ENCODE results near the gene NR2F6. TPM values are rescaled to one million over a fixed set of nuclear protein-coding genes. Genes with fewer than 3 reads are reported as not detected.

NR2F6 gene
- total RNA-seq, 1 experiment from 2014 or later = 134 TPM

DNA sequence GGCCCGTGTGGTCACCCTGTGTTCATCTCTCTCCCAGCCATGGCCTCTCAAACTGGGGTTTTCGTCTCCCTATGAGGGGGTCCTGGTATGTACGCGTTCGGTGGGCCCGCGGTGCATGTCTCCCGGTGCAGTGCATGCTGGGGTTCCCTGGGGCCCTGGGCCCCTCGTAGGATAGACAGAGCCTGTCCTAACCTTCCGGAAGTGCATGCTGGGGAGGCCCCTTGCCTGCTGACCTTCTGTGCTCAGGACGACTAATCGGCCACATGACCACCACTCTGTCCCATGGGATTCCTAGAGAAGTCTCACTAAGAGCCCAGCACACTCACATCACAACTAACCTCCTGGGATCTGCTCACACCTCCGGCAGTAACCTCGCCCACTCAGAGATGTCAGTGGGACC lies 35.4 kb downstream of the NR2F6 start:
- H3K9me3 Mint-ChIP-seq = no peaks in the 10 kb centered on the region
- Histone ChIP-seq H3K23me2 (ENCODE audit: insufficient read length, low read depth, low read length, poor library complexity, severe bottlenecking) (peaks cover 5% of the 10 kb centered on the region), H3K27me3 (ENCODE audit: insufficient read depth, low read length) (no peaks in the 10 kb centered on the region), H3K4me2 (ENCODE audit: insufficient read depth, insufficient read length, low read length) (no peak overlapping the region), H3K23ac (ENCODE audit: insufficient read length, low read depth, low read length) (no peak overlapping the region), H3K4ac (ENCODE audit: low read depth, low read length) (no peak overlapping the region), H3K79me1 (ENCODE audit: insufficient read depth, low read depth, low read length, poor library complexity, severe bottlenecking) (no peaks in the 10 kb centered on the region), H3K9ac (ENCODE audit: extremely low read depth, insufficient read length, low read length) (no peak overlapping the region), H2BK5ac (ENCODE audit: insufficient read length, low read length) (no peak overlapping the region), H4K20me1 (ENCODE audit: control insufficient read depth, insufficient read depth, insufficient read length) (peaks cover 2% of the 10 kb centered on the region), H3K9me3 (ENCODE audit: control insufficient read depth, low read depth, low read length) (no peaks in the 10 kb centered on the region), H3K79me2 (ENCODE audit: insufficient read depth, low read length) (no peaks in the 10 kb centered on the region), H3K27ac (ENCODE audit: insufficient read length, low read depth, low read length) (no peak overlapping the region), H3K14ac (ENCODE audit: insufficient read depth, low read length) (no peak overlapping the region), H2BK120ac (ENCODE audit: low read depth, low read length, poor library complexity, severe bottlenecking) (no peak overlapping the region), H3T11ph (ENCODE audit: low read length) (no peak overlapping the region), H4K91ac (ENCODE audit: insufficient read length, low read depth, low read length) (no peak overlapping the region), H2BK12ac (ENCODE audit: insufficient read length, low read depth, low read length) (no peak overlapping the region), H3K56ac (ENCODE audit: insufficient read length, low read depth, low read length) (no peak overlapping the region), H4K5ac (ENCODE audit: insufficient read length, low read depth, low read length) (no peak overlapping the region), H3K4me1 (ENCODE audit: insufficient read depth, low read length) (no peaks in the 10 kb centered on the region; the same call in 1 of the 2 replicates), H2BK20ac (ENCODE audit: low read depth, low read length, poor library complexity, severe bottlenecking) (no peak overlapping the region), H2BK15ac (ENCODE audit: low read depth, low read length) (no peak overlapping the region), H4K8ac (replicated peaks; ENCODE audit: insufficient read length, low read depth, low read length) (no peak overlapping the region), H3K18ac (ENCODE audit: insufficient read length, low read depth, low read length) (no peak overlapping the region), H2AFZ (ENCODE audit: low read length) (no peak overlapping the region), H2AK5ac (ENCODE audit: insufficient read length, low read length) (no peak overlapping the region)
- H3K36me3 Mint-ChIP-seq (ENCODE audit: insufficient read depth in 1 of 3, low read depth in 3 of 3) = peaks cover 9 to 45% (median 29%) of the 10 kb centered on the region in 3 experiments; a peak in 6 of 7 replicates
- WGBS (ENCODE audit: extremely low coverage, insufficient read length, low lambda C conversion rate) = no CpG with 5 or more reads among the region's 14 CpGs
- H3K27ac Mint-ChIP-seq = no peak overlapping the region
- DNase-seq = no peak
- TF ChIP-seq, protein P1, sequence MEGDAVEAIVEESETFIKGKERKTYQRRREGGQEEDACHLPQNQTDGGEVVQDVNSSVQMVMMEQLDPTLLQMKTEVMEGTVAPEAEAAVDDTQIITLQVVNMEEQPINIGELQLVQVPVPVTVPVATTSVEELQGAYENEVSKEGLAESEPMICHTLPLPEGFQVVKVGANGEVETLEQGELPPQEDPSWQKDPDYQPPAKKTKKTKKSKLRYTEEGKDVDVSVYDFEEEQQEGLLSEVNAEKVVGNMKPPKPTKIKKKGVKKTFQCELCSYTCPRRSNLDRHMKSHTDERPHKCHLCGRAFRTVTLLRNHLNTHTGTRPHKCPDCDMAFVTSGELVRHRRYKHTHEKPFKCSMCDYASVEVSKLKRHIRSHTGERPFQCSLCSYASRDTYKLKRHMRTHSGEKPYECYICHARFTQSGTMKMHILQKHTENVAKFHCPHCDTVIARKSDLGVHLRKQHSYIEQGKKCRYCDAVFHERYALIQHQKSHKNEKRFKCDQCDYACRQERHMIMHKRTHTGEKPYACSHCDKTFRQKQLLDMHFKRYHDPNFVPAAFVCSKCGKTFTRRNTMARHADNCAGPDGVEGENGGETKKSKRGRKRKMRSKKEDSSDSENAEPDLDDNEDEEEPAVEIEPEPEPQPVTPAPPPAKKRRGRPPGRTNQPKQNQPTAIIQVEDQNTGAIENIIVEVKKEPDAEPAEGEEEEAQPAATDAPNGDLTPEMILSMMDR (conservative IDR thresholded peaks at IDR 0.05) = no peak
- peaks cover 12 to 20% of the 10 kb centered on the region in 2 experiments for H3K4me1 Mint-ChIP-seq
- H3K4me3 Mint-ChIP-seq = no peak overlapping the region
- H3K27me3 Mint-ChIP-seq (ENCODE audit: low read depth) = no peaks in the 10 kb centered on the region

Data from H9 (cell line).